ENCODE measurements around the gene UBE2O. TPM values are rescaled to one million over a fixed set of nuclear protein-coding genes. Genes with fewer than 3 reads are reported as not detected.

The UBE2O gene
- total RNA-seq, 2 donors from 2014 or later: 17.1 to 30.3 TPM

DNA sequence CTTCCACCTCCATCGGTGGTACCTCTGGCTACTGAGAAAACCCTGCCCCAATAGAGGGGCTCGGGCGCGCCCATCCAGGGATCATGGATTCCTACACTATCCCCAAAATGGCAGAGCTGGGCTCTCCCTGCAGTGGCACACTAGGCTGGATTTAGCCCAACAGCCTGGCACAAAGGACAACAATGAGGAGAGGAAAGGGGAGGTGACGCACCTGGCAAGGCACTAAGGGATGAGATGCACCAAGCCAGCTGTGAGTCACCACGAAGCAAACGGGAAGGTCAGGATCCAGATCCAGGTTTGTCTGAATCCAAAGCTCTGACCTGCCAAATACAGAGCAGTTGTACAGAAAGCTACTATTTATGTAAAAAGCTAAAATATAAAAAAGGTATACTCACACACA lies 18.1 kb downstream of the UBE2O start:
- H3K27ac ChIP-seq: no peak overlapping the region
- DNase-seq (peak in 1 of 4 donors; percentile 48), ATAC-seq (no peak)
- WGBS, 2 donors: 72 to 81% methylated on average over 7 of the region's 7 CpGs
- peaks cover 15% of the 10 kb centered on the region for H3K4me1 ChIP-seq
- intact Hi-C loops (cut with DNase I): no loop called here
- TF ChIP-seq, protein P1, sequence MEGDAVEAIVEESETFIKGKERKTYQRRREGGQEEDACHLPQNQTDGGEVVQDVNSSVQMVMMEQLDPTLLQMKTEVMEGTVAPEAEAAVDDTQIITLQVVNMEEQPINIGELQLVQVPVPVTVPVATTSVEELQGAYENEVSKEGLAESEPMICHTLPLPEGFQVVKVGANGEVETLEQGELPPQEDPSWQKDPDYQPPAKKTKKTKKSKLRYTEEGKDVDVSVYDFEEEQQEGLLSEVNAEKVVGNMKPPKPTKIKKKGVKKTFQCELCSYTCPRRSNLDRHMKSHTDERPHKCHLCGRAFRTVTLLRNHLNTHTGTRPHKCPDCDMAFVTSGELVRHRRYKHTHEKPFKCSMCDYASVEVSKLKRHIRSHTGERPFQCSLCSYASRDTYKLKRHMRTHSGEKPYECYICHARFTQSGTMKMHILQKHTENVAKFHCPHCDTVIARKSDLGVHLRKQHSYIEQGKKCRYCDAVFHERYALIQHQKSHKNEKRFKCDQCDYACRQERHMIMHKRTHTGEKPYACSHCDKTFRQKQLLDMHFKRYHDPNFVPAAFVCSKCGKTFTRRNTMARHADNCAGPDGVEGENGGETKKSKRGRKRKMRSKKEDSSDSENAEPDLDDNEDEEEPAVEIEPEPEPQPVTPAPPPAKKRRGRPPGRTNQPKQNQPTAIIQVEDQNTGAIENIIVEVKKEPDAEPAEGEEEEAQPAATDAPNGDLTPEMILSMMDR (IDR thresholded peaks at IDR 0.05): no peak
- no peak for TF ChIP-seq POLR2A (IDR thresholded peaks at IDR 0.05)
- no peak overlapping the region for H3K4me3 ChIP-seq
- H3K27me3 ChIP-seq: no peaks in the 10 kb centered on the region
- no peaks in the 10 kb centered on the region for H3K9me3 ChIP-seq
- H3K36me3 ChIP-seq (replicated peaks in 1 of 2; ENCODE audit: insufficient read depth in 1 of 2, low read depth in 2 of 2): no peaks in the 10 kb centered on the region

DNA sequence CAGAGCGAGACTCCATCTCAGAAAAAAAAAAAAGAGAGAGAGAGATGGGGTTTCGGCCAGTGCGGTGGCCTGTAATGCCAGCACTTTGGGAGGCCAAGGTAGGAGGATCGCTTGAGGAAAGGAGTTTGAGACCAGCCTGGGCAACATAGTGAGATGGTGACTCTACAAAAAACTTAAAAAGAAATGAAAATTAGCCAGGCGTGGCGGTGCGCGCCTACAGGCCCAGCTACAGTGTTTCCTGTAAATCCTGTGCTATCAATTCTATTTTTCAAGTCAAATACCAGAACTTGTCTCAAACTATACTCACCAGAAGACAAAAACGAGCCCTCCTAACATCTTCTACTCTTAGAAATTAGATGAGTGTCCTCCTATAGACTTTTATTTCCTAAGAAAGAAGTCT lies 19.3 kb downstream of the UBE2O start:
- H3K4me3 ChIP-seq: no peak overlapping the region
- no peaks in the 10 kb centered on the region for H3K9me3 ChIP-seq
- H3K27ac ChIP-seq: no peak overlapping the region
- intact Hi-C loops (cut with DNase I): no loop called here
- no peak for TF ChIP-seq POLR2A (IDR thresholded peaks at IDR 0.05)
- TF ChIP-seq, protein P1 (IDR thresholded peaks at IDR 0.05): no peak
- H3K4me1 ChIP-seq: peaks cover 8% of the 10 kb centered on the region
- no peaks in the 10 kb centered on the region for H3K36me3 ChIP-seq (replicated peaks in 1 of 2; ENCODE audit: insufficient read depth in 1 of 2, low read depth in 2 of 2)
- WGBS, 2 donors: 94% methylated on average over 9 of the region's 9 CpGs
- DNase-seq (no peak), ATAC-seq (no peak)
- no peaks in the 10 kb centered on the region for H3K27me3 ChIP-seq

DNA sequence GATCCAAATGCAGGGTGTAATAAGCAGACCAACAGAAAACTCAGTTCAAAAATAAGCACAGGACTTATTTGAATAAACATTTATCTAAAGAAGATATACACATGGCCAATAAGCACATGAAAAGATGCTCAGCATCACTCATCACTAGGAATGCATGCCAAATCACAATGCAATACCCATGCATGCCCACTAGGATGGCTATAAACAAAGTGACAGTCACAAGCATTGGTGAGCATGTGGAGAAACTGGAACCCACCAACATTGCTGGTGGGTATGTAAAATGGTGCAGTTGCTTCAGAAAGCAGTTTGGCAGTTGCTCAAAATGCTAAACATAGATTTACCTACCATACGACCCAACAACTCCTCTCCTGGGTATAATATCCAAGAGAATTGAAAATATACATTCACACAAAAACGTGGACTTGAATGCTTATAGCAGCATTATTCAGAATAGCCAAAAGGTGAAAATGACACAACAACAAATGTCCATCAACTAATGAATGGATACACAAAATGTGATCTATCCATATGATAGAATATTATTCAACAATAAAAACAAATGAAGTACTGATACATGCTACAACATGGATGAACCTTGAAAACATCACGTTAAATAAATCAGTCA lies 20.1 kb downstream of the UBE2O start:
- DNase-seq (no peak), ATAC-seq (no peak)
- Histone ChIP-seq H3K36me3 (replicated peaks in 1 of 2; ENCODE audit: insufficient read depth in 1 of 2, low read depth in 2 of 2) (no peaks in the 10 kb centered on the region), H3K4me1 (peaks cover 4% of the 10 kb centered on the region), H3K27ac (no peak overlapping the region), H3K27me3 (no peaks in the 10 kb centered on the region), H3K9me3 (no peaks in the 10 kb centered on the region), H3K4me3 (no peak overlapping the region)
- 78 to 81% methylated on average over 3 of the region's 3 CpGs for WGBS, 2 donors
- intact Hi-C loops (cut with DNase I): no loop called here
- TF ChIP-seq, protein P1 (IDR thresholded peaks at IDR 0.05): peak in 2 of 7 experiments; percentile 10 to 11
- TF ChIP-seq POLR2A (IDR thresholded peaks at IDR 0.05): no peak

DNA sequence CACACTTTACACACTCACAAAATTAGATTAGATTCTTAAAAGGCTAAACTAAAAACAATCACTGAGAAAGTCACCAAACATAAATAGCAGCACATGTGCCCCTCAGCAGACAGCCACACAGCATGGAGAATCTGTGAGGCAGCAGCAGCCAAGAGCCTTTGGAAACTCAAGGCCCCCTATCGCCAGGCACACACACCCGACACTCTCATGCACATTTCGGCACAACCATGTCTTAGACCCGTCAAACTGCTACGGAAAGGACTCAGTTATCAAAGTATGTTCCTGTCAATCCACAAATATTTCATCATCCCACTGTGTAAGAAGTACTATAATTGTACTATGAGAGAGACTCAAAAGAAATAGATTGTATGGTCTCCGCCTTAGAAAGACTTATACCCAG lies 20.9 kb downstream of the UBE2O start:
- 65 to 68% methylated on average over 6 of the region's 6 CpGs for WGBS, 2 donors
- H3K4me1 ChIP-seq: peaks cover 8% of the 10 kb centered on the region
- TF ChIP-seq, protein P1 (IDR thresholded peaks at IDR 0.05): no peak
- no peak for TF ChIP-seq POLR2A (IDR thresholded peaks at IDR 0.05)
- no peaks in the 10 kb centered on the region for H3K36me3 ChIP-seq (replicated peaks in 1 of 2; ENCODE audit: insufficient read depth in 1 of 2, low read depth in 2 of 2)
- H3K4me3 ChIP-seq: no peak overlapping the region
- no peaks in the 10 kb centered on the region for H3K27me3 ChIP-seq
- intact Hi-C loops (cut with DNase I): no loop called here
- DNase-seq: no peak
- no peaks in the 10 kb centered on the region for H3K9me3 ChIP-seq
- H3K27ac ChIP-seq: no peak overlapping the region
- no peak for ATAC-seq

DNA sequence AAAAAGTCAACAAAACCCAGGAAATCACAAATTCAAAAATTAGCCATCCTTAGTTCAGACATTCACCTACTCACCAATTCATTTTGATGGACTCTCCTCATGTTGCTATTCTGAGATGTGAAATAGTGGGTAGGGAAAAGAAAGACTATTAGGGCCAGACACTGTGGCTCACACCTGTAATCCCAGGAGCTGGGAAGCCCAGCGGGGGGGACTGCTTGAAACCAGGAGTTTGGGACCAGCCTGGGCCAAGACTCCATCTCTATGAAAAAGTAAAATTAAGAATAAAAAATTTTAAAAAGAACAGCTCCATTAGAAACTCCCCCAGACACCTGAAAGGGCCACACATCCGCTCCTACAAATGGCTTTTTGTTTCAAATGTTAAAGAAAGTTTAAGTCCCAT lies 21.4 kb downstream of the UBE2O start:
- H3K27ac ChIP-seq: no peak overlapping the region
- TF ChIP-seq, protein P1 (IDR thresholded peaks at IDR 0.05): no peak
- TF ChIP-seq POLR2A (IDR thresholded peaks at IDR 0.05): no peak
- no peak overlapping the region for H3K4me3 ChIP-seq
- no peak for DNase-seq
- H3K36me3 ChIP-seq (replicated peaks in 1 of 2; ENCODE audit: insufficient read depth in 1 of 2, low read depth in 2 of 2): no peaks in the 10 kb centered on the region
- no peaks in the 10 kb centered on the region for H3K9me3 ChIP-seq
- no peak for ATAC-seq
- intact Hi-C loops (cut with DNase I): no loop called here
- H3K4me1 ChIP-seq: peaks cover 8% of the 10 kb centered on the region
- no peaks in the 10 kb centered on the region for H3K27me3 ChIP-seq
- 88 to 94% methylated on average over 2 of the region's 2 CpGs for WGBS, 2 donors

All from body of pancreas (tissue), 4 donors.